ENCODE data around the gene NTF3. TPM values are rescaled to one million over a fixed set of nuclear protein-coding genes. Genes with fewer than 3 reads are reported as not detected.

Gene NTF3
- total RNA-seq, 6 experiments from 2014 or later: 5.2 to 9.5 (median 8.6) TPM

- Mint-ChIP-seq H3K27ac (no peak overlapping the region), H3K27me3 (ENCODE audit: insufficient read depth) (peaks cover 12% of the 10 kb centered on the region), H3K36me3 (ENCODE audit: low read depth) (peaks cover 7% of the 10 kb centered on the region; the same call in 1 of the 2 replicates), H3K4me1 (ENCODE audit: low read depth) (peaks cover 58% of the 10 kb centered on the region), H3K4me3 (no peak overlapping the region), H3K9me3 (no peaks in the 10 kb centered on the region)
- no peak for TF ChIP-seq CTCF (IDR thresholded peaks at IDR 0.05)
- no peak for DNase-seq
Measured at GRCh38 chr12:5470221-5470620, 38.3 kb downstream of the NTF3 start.

- H3K27me3 Mint-ChIP-seq (ENCODE audit: insufficient read depth): peaks cover 13% of the 10 kb centered on the region
- DNase-seq: no peak
- no peak overlapping the region for H3K27ac Mint-ChIP-seq
- peaks cover 59% of the 10 kb centered on the region for H3K4me1 Mint-ChIP-seq (ENCODE audit: low read depth)
- no peaks in the 10 kb centered on the region for H3K9me3 Mint-ChIP-seq
- peaks cover 7% of the 10 kb centered on the region; the same call in 1 of the 2 replicates for H3K36me3 Mint-ChIP-seq (ENCODE audit: low read depth)
- TF ChIP-seq CTCF (IDR thresholded peaks at IDR 0.05): no peak
- H3K4me3 Mint-ChIP-seq: no peak overlapping the region
Measured at GRCh38 chr12:5470703-5471102, 38.8 kb downstream of the NTF3 start.

- H3K27ac Mint-ChIP-seq: no peak overlapping the region
- no peaks in the 10 kb centered on the region for H3K9me3 Mint-ChIP-seq
- H3K36me3 Mint-ChIP-seq (ENCODE audit: low read depth): peaks cover 7% of the 10 kb centered on the region; the same call in 1 of the 2 replicates
- peaks cover 13% of the 10 kb centered on the region for H3K27me3 Mint-ChIP-seq (ENCODE audit: insufficient read depth)
- TF ChIP-seq CTCF (IDR thresholded peaks at IDR 0.05): no peak
- no peak overlapping the region for H3K4me3 Mint-ChIP-seq
- H3K4me1 Mint-ChIP-seq (ENCODE audit: low read depth): peaks cover 51% of the 10 kb centered on the region
- DNase-seq: no peak
Measured at GRCh38 chr12:5473076-5473782, 41.3 kb downstream of the NTF3 start.

- peaks cover 7% of the 10 kb centered on the region; the same call in 1 of the 2 replicates for H3K36me3 Mint-ChIP-seq (ENCODE audit: low read depth)
- peaks cover 13% of the 10 kb centered on the region for H3K27me3 Mint-ChIP-seq (ENCODE audit: insufficient read depth)
- H3K4me1 Mint-ChIP-seq (ENCODE audit: low read depth): peaks cover 48% of the 10 kb centered on the region
- no peak overlapping the region; the same call in 1 of the 2 replicates for H3K27ac Mint-ChIP-seq
- no peak for TF ChIP-seq CTCF (IDR thresholded peaks at IDR 0.05)
- H3K9me3 Mint-ChIP-seq: no peaks in the 10 kb centered on the region
- no peak for DNase-seq
- H3K4me3 Mint-ChIP-seq: no peak overlapping the region
Measured at GRCh38 chr12:5473783-5474116, 41.8 kb downstream of the NTF3 start.

- H3K27ac Mint-ChIP-seq: no peak overlapping the region; the same call in 1 of the 2 replicates
- TF ChIP-seq CTCF (IDR thresholded peaks at IDR 0.05): no peak
- no peak overlapping the region for H3K4me3 Mint-ChIP-seq
- peaks cover 37% of the 10 kb centered on the region for H3K4me1 Mint-ChIP-seq (ENCODE audit: low read depth)
- peaks cover 11% of the 10 kb centered on the region for H3K27me3 Mint-ChIP-seq (ENCODE audit: insufficient read depth)
- H3K9me3 Mint-ChIP-seq: no peaks in the 10 kb centered on the region
- no peak for DNase-seq
- H3K36me3 Mint-ChIP-seq (ENCODE audit: low read depth): no peaks in the 10 kb centered on the region
Measured at GRCh38 chr12:5476356-5476755, 44.4 kb downstream of the NTF3 start.

All from HFFc6 (cell line).